Measurements from ENCODE around the gene RHCG. TPM values are rescaled to one million over a fixed set of nuclear protein-coding genes. Genes with fewer than 3 reads are reported as not detected.

The RHCG gene
- total RNA-seq, 2 experiments from 2014 or later, result not detected

GRCh38 chr15:89480505-89480904 is 15.9 kb downstream of the RHCG start:
- no peak for DNase-seq (ENCODE audit: low spot score)
- Histone ChIP-seq H3K4me2 (ENCODE audit: low read length) (no peak overlapping the region), H2AFZ (ENCODE audit: low read length) (no peak overlapping the region), H3K4me3 (ENCODE audit: low read depth, low read length, poor library complexity, severe bottlenecking) (no peak overlapping the region), H3K36me3 (ENCODE audit: insufficient read depth, low read length) (no peaks in the 10 kb centered on the region), H3K79me2 (ENCODE audit: insufficient read depth, low read depth, low read length) (no peaks in the 10 kb centered on the region), H3K9me2 (ENCODE audit: insufficient read depth, low read length) (no peaks in the 10 kb centered on the region), H3K9me3 (ENCODE audit: low read length) (no peaks in the 10 kb centered on the region), H3K4me1 (ENCODE audit: insufficient read depth, low read length, poor library complexity, severe bottlenecking) (no peaks in the 10 kb centered on the region), H3K27ac (ENCODE audit: low read depth, low read length, poor library complexity, severe bottlenecking) (no peak overlapping the region), H4K20me1 (ENCODE audit: insufficient read depth, low read length) (no peaks in the 10 kb centered on the region)
- CTCF ChIA-PET (ENCODE audit: unreplicated experiment), result interaction anchor here (0.6 kb wide), 1 partner anchor 68 kb away, joined by 3 read pairs; no protein-coding TSS in a partner anchor
- POLR2A ChIA-PET, result interaction anchor here (0.6 kb wide), 1 partner anchor 236 kb away, joined by 6 read pairs; no protein-coding TSS in a partner anchor
- no peak for TF ChIP-seq EZH2phosphoT487 (IDR thresholded peaks at IDR 0.05; ENCODE audit: borderline replicate concordance, low read depth, low read length)
- TF ChIP-seq CTCF (conservative IDR thresholded peaks at IDR 0.05; ENCODE audit: low read length), result no peak
- intact Hi-C loops (cut with micrococcal nuclease; ENCODE audit: unreplicated experiment), result no loop called here
- BruUV-seq (replicated peaks), result no TSS peak

GRCh38 chr15:89479173-89479572 is 17.2 kb downstream of the RHCG start:
- BruUV-seq (replicated peaks), result no TSS peak
- Histone ChIP-seq H2AFZ (ENCODE audit: low read length) (no peak overlapping the region), H3K4me1 (ENCODE audit: insufficient read depth, low read length, poor library complexity, severe bottlenecking) (no peaks in the 10 kb centered on the region), H3K9me3 (ENCODE audit: low read length) (no peaks in the 10 kb centered on the region), H3K36me3 (ENCODE audit: insufficient read depth, low read length) (no peaks in the 10 kb centered on the region), H3K9me2 (ENCODE audit: insufficient read depth, low read length) (no peaks in the 10 kb centered on the region), H3K79me2 (ENCODE audit: insufficient read depth, low read depth, low read length) (no peaks in the 10 kb centered on the region), H3K27ac (ENCODE audit: low read depth, low read length, poor library complexity, severe bottlenecking) (no peak overlapping the region), H3K4me2 (ENCODE audit: low read length) (no peak overlapping the region), H4K20me1 (ENCODE audit: insufficient read depth, low read length) (no peaks in the 10 kb centered on the region), H3K4me3 (ENCODE audit: low read depth, low read length, poor library complexity, severe bottlenecking) (no peak overlapping the region)
- TF ChIP-seq CTCF (conservative IDR thresholded peaks at IDR 0.05; ENCODE audit: low read length) (no peak), EZH2phosphoT487 (IDR thresholded peaks at IDR 0.05; ENCODE audit: borderline replicate concordance, low read depth, low read length) (no peak)
- CTCF ChIA-PET (ENCODE audit: unreplicated experiment), result interaction anchor here (0.8 kb wide), 1 partner anchor 24 kb away, joined by 3 read pairs; no protein-coding TSS in a partner anchor
- POLR2A ChIA-PET, result interaction anchor here (0.6 kb wide), 1 partner anchor 42 kb away, joined by 3 read pairs; no protein-coding TSS in a partner anchor
- no peak for DNase-seq (ENCODE audit: low spot score)
- intact Hi-C loops (cut with micrococcal nuclease; ENCODE audit: unreplicated experiment), result no loop called here

- TF ChIP-seq EZH2phosphoT487 (IDR thresholded peaks at IDR 0.05; ENCODE audit: borderline replicate concordance, low read depth, low read length) (no peak), CTCF (conservative IDR thresholded peaks at IDR 0.05; ENCODE audit: low read length) (no peak)
- Histone ChIP-seq H4K20me1 (ENCODE audit: insufficient read depth, low read length) (no peaks in the 10 kb centered on the region), H3K9me2 (ENCODE audit: insufficient read depth, low read length) (no peaks in the 10 kb centered on the region), H3K9me3 (ENCODE audit: low read length) (no peaks in the 10 kb centered on the region), H3K4me3 (ENCODE audit: low read depth, low read length, poor library complexity, severe bottlenecking) (no peak overlapping the region), H3K79me2 (ENCODE audit: insufficient read depth, low read depth, low read length) (no peaks in the 10 kb centered on the region), H2AFZ (ENCODE audit: low read length) (no peak overlapping the region), H3K27ac (ENCODE audit: low read depth, low read length, poor library complexity, severe bottlenecking) (no peak overlapping the region), H3K4me1 (ENCODE audit: insufficient read depth, low read length, poor library complexity, severe bottlenecking) (no peaks in the 10 kb centered on the region), H3K36me3 (ENCODE audit: insufficient read depth, low read length) (no peaks in the 10 kb centered on the region), H3K4me2 (ENCODE audit: low read length) (no peak overlapping the region)
- DNase-seq (ENCODE audit: low spot score), result no peak
- intact Hi-C loops (cut with micrococcal nuclease; ENCODE audit: unreplicated experiment), result no loop called here
- ChIA-PET POLR2A (no interaction called here), CTCF (ENCODE audit: unreplicated experiment) (no interaction called here)
- no TSS peak for BruUV-seq (replicated peaks)
Measured at GRCh38 chr15:89477411-89478242, 18.8 kb downstream of the RHCG start.

Measured in OCI-LY7 (cell line).